HG03095 (cell line): ENCODE measurements around the gene CRHR1.
"Not testable (repeated sequence)": the region's sequence is repeated elsewhere in the genome, so short reads cannot be mapped to it uniquely, and the experiment has no call there.

Experiments used
- ATAC-seq: cut with Tn5 transposase; IDR thresholded peaks from one replicate; pipeline ENCODE4 v1.9.1; 2021; ENCODE audit warnings: moderate library complexity; ENCODE audit not compliant: unreplicated experiment

The CRHR1 gene

GRCh38 chr17:45862127-45862526 lies 78.0 kb downstream of the CRHR1 start:
- ATAC-seq = not testable (repeated sequence)

GRCh38 chr17:45863857-45864654 lies 79.9 kb downstream of the CRHR1 start:
- ATAC-seq = no peak

- no peak for ATAC-seq
These were observed 83.1 kb downstream of the CRHR1 start for GRCh38 chr17:45867171-45867570.

GRCh38 chr17:45867702-45868101 lies 83.6 kb downstream of the CRHR1 start:
- no peak for ATAC-seq

GRCh38 chr17:45868276-45868675 lies 84.2 kb downstream of the CRHR1 start:
- no peak for ATAC-seq

GRCh38 chr17:45869676-45870341 lies 85.7 kb downstream of the CRHR1 start:
- ATAC-seq = no peak

GRCh38 chr17:45870342-45870974 lies 86.3 kb downstream of the CRHR1 start:
- no peak for ATAC-seq

- no peak for ATAC-seq
These were observed 87.6 kb downstream of the CRHR1 start for GRCh38 chr17:45871718-45872117.

- no peak for ATAC-seq
These were observed 89.6 kb downstream of the CRHR1 start for GRCh38 chr17:45873728-45874127.

- ATAC-seq = no peak
These were observed 90.0 kb downstream of the CRHR1 start for GRCh38 chr17:45874151-45874550.

- no peak for ATAC-seq
These were observed 92.4 kb downstream of the CRHR1 start for GRCh38 chr17:45876539-45876938.

- ATAC-seq = no peak
These were observed 93.3 kb downstream of the CRHR1 start for GRCh38 chr17:45877467-45877866.

GRCh38 chr17:45883063-45883462 lies 98.9 kb downstream of the CRHR1 start:
- ATAC-seq = no peak
